ENCODE data around the gene MKLN1.

DNA sequence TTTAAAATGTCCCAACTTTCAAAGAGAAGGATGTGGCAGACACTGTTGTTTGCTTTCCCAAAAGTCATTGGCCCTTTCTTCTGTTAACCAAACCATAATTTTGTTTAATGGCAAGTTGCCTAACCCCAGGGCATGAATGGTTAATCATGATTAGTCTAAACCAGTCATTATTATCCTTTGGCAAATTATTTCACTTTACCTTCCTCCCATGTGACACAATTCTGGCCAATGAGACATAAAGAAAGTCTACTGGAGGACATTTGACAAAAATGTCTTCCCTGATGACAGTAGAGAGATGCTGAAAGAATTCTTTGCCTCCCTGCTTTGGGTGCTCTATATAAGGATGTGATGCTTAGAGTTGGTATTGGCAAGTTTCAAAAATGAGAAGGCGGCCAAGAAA, 126.8 kb downstream of the MKLN1 start:
- TF ChIP-seq, protein P1, sequence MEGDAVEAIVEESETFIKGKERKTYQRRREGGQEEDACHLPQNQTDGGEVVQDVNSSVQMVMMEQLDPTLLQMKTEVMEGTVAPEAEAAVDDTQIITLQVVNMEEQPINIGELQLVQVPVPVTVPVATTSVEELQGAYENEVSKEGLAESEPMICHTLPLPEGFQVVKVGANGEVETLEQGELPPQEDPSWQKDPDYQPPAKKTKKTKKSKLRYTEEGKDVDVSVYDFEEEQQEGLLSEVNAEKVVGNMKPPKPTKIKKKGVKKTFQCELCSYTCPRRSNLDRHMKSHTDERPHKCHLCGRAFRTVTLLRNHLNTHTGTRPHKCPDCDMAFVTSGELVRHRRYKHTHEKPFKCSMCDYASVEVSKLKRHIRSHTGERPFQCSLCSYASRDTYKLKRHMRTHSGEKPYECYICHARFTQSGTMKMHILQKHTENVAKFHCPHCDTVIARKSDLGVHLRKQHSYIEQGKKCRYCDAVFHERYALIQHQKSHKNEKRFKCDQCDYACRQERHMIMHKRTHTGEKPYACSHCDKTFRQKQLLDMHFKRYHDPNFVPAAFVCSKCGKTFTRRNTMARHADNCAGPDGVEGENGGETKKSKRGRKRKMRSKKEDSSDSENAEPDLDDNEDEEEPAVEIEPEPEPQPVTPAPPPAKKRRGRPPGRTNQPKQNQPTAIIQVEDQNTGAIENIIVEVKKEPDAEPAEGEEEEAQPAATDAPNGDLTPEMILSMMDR (IDR thresholded peaks at IDR 0.05 in 2 of 3, conservative IDR thresholded peaks at IDR 0.05 in 1 of 3; ENCODE audit: borderline replicate concordance in 1 of 3, insufficient read depth in 1 of 3, low read depth in 2 of 3, low read length in 2 of 3) = no peak
- TF ChIP-seq POLR2AphosphoS5 (IDR thresholded peaks at IDR 0.05; ENCODE audit: low read depth, low read length) (no peak), ZFX (IDR thresholded peaks at IDR 0.05) (no peak)

Measured in HCT116 (cell line).